Stimulated activated naive B cell treated with anti-CD40 and anti-IgM and Interleukin-4, amounts not matched to agents 10 μg/mL and 1 μg/mL and 100 μg/mL, for 72 hours (primary cell): ENCODE measurements around the gene PSMC3.

Experiments used
- ATAC-seq, 2 donors: fragments of 150-1000 bp; cut with Tn5 transposase; replicated peaks; 2 replicates each; pipeline ENCODE4 v1.10.0; 2021; ENCODE audit warnings: moderate library complexity in 1 of 2
- DNase-seq: peaks from one replicate; pipeline ENCODE4 v3.0.0; 2021
- H3K27ac Mint-ChIP-seq: one replicate; pipeline ENCODE4 v1.8.0; 2022; ENCODE audit warnings: mild to moderate bottlenecking, mixed read lengths
- H3K27me3 Mint-ChIP-seq, 2 donors: one replicate each; pipeline ENCODE4 v1.8.0; 2022; ENCODE audit warnings: mixed read lengths in 2 of 2
- H3K36me3 Mint-ChIP-seq, 2 donors: one replicate each; pipeline ENCODE4 v1.8.0; 2022; ENCODE audit warnings: mixed read lengths in 2 of 2, mild to moderate bottlenecking in 1 of 2
- H3K4me1 Mint-ChIP-seq, 2 donors: one replicate each; pipeline ENCODE4 v1.8.0; 2022; ENCODE audit warnings: mixed read lengths in 2 of 2, mild to moderate bottlenecking in 1 of 2
- H3K4me3 Mint-ChIP-seq, 2 donors: one replicate each; pipeline ENCODE4 v1.8.0; 2022; ENCODE audit warnings: mild to moderate bottlenecking in 2 of 2, mixed read lengths in 2 of 2, moderate library complexity in 1 of 2
- H3K9me3 Mint-ChIP-seq, 2 donors: one replicate each; pipeline ENCODE4 v1.8.0; 2022; ENCODE audit warnings: mixed read lengths in 2 of 2, mild to moderate bottlenecking in 1 of 2

PSMC3 gene

GRCh38 chr11:47436726-47437125 is 10.5 kb upstream of the PSMC3 start:
- Mint-ChIP-seq H3K4me1 (no peaks in the 10 kb centered on the region), H3K27me3 (no peaks in the 10 kb centered on the region), H3K9me3 (no peaks in the 10 kb centered on the region), H3K36me3 (no peaks in the 10 kb centered on the region), H3K27ac (no peak overlapping the region), H3K4me3 (no peak overlapping the region)
- DNase-seq (no peak), ATAC-seq (no peak)

GRCh38 chr11:47435687-47436086 is 9.4 kb upstream of the PSMC3 start:
- Mint-ChIP-seq H3K4me3 (no peak overlapping the region), H3K27me3 (no peaks in the 10 kb centered on the region), H3K27ac (no peak overlapping the region), H3K4me1 (no peaks in the 10 kb centered on the region), H3K9me3 (no peaks in the 10 kb centered on the region), H3K36me3 (no peaks in the 10 kb centered on the region)
- no peak for DNase-seq
- ATAC-seq: no peak

DNA sequence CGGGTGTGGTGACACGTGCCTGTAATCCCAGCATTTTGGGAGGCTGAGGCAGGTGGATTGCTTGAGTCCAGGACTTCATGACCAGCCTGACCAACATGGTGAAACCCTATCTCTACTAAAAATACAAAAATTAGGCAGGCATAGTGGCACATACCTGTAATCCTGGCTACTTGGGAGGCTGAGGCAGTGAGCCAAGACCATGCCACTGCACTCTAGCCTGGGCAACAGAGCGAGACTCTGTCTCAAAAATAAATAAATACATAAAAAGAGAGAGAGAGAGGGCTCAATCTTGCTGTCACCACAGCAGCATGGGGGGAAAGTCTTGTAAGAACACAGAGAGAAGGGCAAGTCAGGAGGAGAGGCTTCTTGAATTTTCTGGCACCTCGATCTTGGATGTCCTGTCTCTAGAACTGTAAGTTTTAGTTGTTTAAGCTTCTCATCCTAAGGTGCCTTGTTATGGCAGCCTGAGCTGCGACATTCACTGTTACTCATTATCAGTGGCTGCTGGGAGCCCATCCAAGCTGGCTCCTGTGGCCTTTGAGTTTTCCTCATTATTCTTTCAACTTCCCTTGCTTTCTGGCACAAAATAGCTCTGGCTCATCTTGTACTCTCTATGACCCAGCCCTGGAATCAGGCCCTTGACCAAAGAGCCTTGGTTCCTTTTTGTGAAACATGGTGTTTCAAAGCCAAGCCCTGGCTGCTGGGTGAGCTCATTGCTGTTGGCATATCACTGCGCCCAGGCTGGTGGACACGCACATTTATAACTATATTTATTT is 8.0 kb upstream of the PSMC3 start:
- Mint-ChIP-seq H3K4me1 (no peaks in the 10 kb centered on the region), H3K36me3 (no peaks in the 10 kb centered on the region), H3K4me3 (no peak overlapping the region), H3K9me3 (no peaks in the 10 kb centered on the region), H3K27me3 (no peaks in the 10 kb centered on the region), H3K27ac (peak overlapping the region; percentile 52)
- DNase-seq: no peak
- no peak for ATAC-seq

GRCh38 chr11:47433157-47433556 is 6.9 kb upstream of the PSMC3 start:
- ATAC-seq (no peak), DNase-seq (no peak)
- H3K27me3 Mint-ChIP-seq: no peaks in the 10 kb centered on the region
- H3K4me1 Mint-ChIP-seq: no peaks in the 10 kb centered on the region
- no peak overlapping the region for H3K27ac Mint-ChIP-seq
- no peaks in the 10 kb centered on the region for H3K36me3 Mint-ChIP-seq
- H3K9me3 Mint-ChIP-seq: no peaks in the 10 kb centered on the region
- H3K4me3 Mint-ChIP-seq: no peak overlapping the region

- DNase-seq (no peak), ATAC-seq (no peak)
- H3K27me3 Mint-ChIP-seq: no peaks in the 10 kb centered on the region
- H3K9me3 Mint-ChIP-seq: no peaks in the 10 kb centered on the region
- H3K4me1 Mint-ChIP-seq: no peaks in the 10 kb centered on the region
- H3K4me3 Mint-ChIP-seq: no peak overlapping the region
- no peak overlapping the region for H3K27ac Mint-ChIP-seq
- no peaks in the 10 kb centered on the region for H3K36me3 Mint-ChIP-seq
Measured at GRCh38 chr11:47431356-47432083, 5.3 kb upstream of the PSMC3 start.

- Mint-ChIP-seq H3K9me3 (no peaks in the 10 kb centered on the region), H3K27me3 (no peaks in the 10 kb centered on the region), H3K27ac (no peak overlapping the region), H3K4me3 (no peak overlapping the region), H3K36me3 (peaks cover 6 to 9% of the 10 kb centered on the region in 2 donors), H3K4me1 (peaks cover 3 to 8% of the 10 kb centered on the region in 2 donors)
- ATAC-seq (no peak), DNase-seq (no peak)
Measured at GRCh38 chr11:47430524-47430923, 4.3 kb upstream of the PSMC3 start.

DNA sequence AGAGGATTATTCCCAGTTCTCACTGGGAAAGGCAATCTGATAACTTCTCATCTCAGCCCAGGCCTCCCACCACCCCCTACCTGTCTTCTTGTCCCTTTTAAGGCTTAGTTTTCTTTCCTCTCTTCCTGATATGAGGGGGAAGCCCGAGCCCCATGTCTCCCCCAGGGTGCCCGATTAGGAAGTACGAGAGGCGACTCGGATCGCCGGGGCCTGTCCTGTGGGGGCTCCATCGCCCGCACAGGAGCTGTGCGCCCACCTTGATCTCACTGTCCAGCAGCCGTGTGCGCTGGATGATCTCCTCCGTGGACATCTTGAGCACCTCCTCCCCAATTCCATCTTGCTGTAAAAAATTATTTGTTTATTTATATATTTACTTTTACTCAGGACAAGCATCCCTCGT is 628 bp downstream of the PSMC3 start:
- no peak for ATAC-seq
- Mint-ChIP-seq H3K27ac (peak overlapping the region; percentile 100), H3K4me3 (peak overlapping the region; percentile 95 to 100), H3K27me3 (no peaks in the 10 kb centered on the region), H3K36me3 (peaks cover 32 to 40% of the 10 kb centered on the region in 2 donors), H3K4me1 (peaks cover 18 to 27% of the 10 kb centered on the region in 2 donors), H3K9me3 (no peaks in the 10 kb centered on the region)
- DNase-seq: no peak

- H3K27ac Mint-ChIP-seq: peak overlapping the region; percentile 80
Measured at GRCh38 chr11:47418454-47419259, 7.6 kb downstream of the PSMC3 start.

GRCh38 chr11:47417712-47418111 is 8.5 kb downstream of the PSMC3 start:
- Mint-ChIP-seq H3K4me3 (no peak overlapping the region), H3K27me3 (no peaks in the 10 kb centered on the region), H3K9me3 (no peaks in the 10 kb centered on the region), H3K36me3 (peaks cover 47 to 69% of the 10 kb centered on the region in 2 donors), H3K27ac (peak overlapping the region; percentile 80), H3K4me1 (peaks cover 5 to 32% of the 10 kb centered on the region in 2 donors)
- ATAC-seq: no peak
- no peak for DNase-seq

More at GRCh38 chr11:47418454-47419259, 7.6 kb downstream of the PSMC3 start:
- DNase-seq (no peak), ATAC-seq (no peak)
- Mint-ChIP-seq H3K4me3 (no peak overlapping the region), H3K4me1 (peaks cover 4 to 32% of the 10 kb centered on the region in 2 donors), H3K36me3 (peaks cover 47 to 66% of the 10 kb centered on the region in 2 donors), H3K27me3 (no peaks in the 10 kb centered on the region), H3K9me3 (no peaks in the 10 kb centered on the region)

GRCh38 chr11:47415949-47416472 is 10.2 kb downstream of the PSMC3 start:
- DNase-seq: no peak
- no peaks in the 10 kb centered on the region for H3K27me3 Mint-ChIP-seq
- H3K27ac Mint-ChIP-seq: peak overlapping the region; percentile 79
- peaks cover 5 to 39% of the 10 kb centered on the region in 2 donors for H3K4me1 Mint-ChIP-seq
- ATAC-seq: no peak
- no peaks in the 10 kb centered on the region for H3K9me3 Mint-ChIP-seq
- H3K36me3 Mint-ChIP-seq: peaks cover 46 to 66% of the 10 kb centered on the region in 2 donors
- H3K4me3 Mint-ChIP-seq: no peak overlapping the region

- H3K4me1 Mint-ChIP-seq: peaks cover 6 to 39% of the 10 kb centered on the region in 2 donors
- no peaks in the 10 kb centered on the region for H3K9me3 Mint-ChIP-seq
- no peaks in the 10 kb centered on the region for H3K27me3 Mint-ChIP-seq
- no peak overlapping the region for H3K4me3 Mint-ChIP-seq
- no peak for DNase-seq
- no peak for ATAC-seq
- peak overlapping the region; percentile 47 for H3K27ac Mint-ChIP-seq
- peaks cover 46 to 60% of the 10 kb centered on the region in 2 donors for H3K36me3 Mint-ChIP-seq
Measured at GRCh38 chr11:47415091-47415854, 11.0 kb downstream of the PSMC3 start.

DNA sequence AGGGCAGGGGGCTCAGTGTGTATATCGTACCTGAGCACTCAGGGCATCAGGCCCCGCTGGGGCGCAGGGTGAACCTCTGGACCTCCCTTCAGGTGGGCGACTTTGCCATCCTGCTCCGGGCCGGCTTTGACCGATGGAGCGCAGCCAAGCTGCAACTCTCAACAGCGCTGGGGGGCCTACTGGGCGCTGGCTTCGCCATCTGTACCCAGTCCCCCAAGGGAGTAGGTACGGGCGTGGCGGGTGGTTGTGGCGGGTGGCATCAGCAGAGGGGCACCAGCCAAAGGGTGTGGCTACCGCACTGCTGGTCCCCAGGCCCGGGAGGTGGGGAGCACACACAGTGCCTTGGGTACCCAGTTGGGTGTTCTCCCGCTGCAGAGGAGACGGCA is 11.6 kb downstream of the PSMC3 start:
- ATAC-seq (no peak), DNase-seq (no peak)
- H3K27ac Mint-ChIP-seq: no peak overlapping the region
- no peak overlapping the region for H3K4me3 Mint-ChIP-seq
- no peaks in the 10 kb centered on the region for H3K9me3 Mint-ChIP-seq
- no peaks in the 10 kb centered on the region for H3K27me3 Mint-ChIP-seq
- peaks cover 8 to 38% of the 10 kb centered on the region in 2 donors for H3K4me1 Mint-ChIP-seq
- peaks cover 41 to 54% of the 10 kb centered on the region in 2 donors for H3K36me3 Mint-ChIP-seq

DNA sequence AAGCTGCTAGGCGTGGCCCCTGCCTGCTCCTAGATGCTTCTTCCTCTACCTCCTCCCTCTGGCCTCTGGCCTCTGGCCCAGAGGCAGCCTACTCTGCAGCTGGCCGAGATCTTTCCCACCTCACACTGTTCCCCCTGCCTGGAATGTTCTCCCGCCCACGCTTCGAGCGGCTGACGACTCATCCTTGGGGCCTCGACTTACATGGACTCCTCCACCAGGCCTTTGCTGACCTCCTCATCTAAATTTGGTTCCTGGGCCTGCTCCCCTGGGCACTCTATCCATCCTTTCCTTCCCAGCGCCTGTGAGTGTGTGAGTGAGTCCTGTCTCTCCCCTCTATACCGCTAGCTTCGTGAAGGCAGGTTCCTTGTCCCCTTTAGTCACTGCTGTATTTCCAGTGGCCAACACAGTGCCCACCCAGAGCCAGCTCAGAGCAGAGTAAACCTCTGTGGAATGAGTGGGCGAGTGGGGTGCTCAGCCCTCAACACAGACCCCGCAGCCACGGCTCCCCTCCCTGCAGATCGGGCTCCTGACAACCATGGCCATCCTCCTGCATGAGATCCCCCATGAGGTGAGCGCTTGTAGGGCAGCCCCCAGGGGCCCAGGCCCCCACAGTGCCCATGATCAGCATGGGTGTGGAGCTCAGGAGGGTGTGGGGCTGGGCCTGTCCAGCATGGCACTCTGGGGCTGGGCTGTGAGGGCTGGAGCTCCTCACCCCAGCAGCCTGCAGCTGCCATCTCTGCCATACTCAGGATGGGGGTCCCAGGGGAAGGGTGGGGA is 12.1 kb downstream of the PSMC3 start:
- no peaks in the 10 kb centered on the region for H3K9me3 Mint-ChIP-seq
- peak overlapping the region; percentile 34 for H3K27ac Mint-ChIP-seq
- no peak overlapping the region for H3K4me3 Mint-ChIP-seq
- DNase-seq (no peak), ATAC-seq (no peak)
- H3K27me3 Mint-ChIP-seq: no peaks in the 10 kb centered on the region
- peaks cover 38 to 50% of the 10 kb centered on the region in 2 donors for H3K36me3 Mint-ChIP-seq
- H3K4me1 Mint-ChIP-seq: peaks cover 14 to 38% of the 10 kb centered on the region in 2 donors
